Stomach (tissue), 9 donors: ENCODE data around the gene CEP152. TPM values are rescaled to one million over a fixed set of nuclear protein-coding genes. Genes with fewer than 3 reads are reported as not detected.
A peak's percentile ranks its signal among the peaks of the same experiment; 100 is the strongest.
"Not testable (repeated sequence)": the region's sequence is repeated elsewhere in the genome, so short reads cannot be mapped to it uniquely, and the experiment has no call there.

Experiments used
- DNase-seq, 2 donors: peaks; one replicate each; pipeline versions ENCODE4 v3.0.0 to v3.0.0-alpha.2; 2013 to 2019
- H3K27ac ChIP-seq, 5 donors: fragments of 200-600 bp in 4 of 5; sonication (generic) in 4 of 5; one replicate each; pipeline ENCODE4 v1.5.1; 2013 to 2019; ENCODE audit warnings: mild to moderate bottlenecking in 1 of 5, moderate library complexity in 1 of 5
- H3K27me3 ChIP-seq, 3 donors: fragments of 200-600 bp; sonication (generic); one replicate each; pipeline ENCODE4 v1.5.1; 2017 to 2019; ENCODE audit warnings: mixed run types in 1 of 3
- H3K36me3 ChIP-seq, 4 donors: fragments of 200-600 bp; sonication (generic); 1 replicate in 3 of 4; 2 replicates in 1 of 4; pipeline ENCODE4 v1.5.1; 2016 to 2019
- H3K4me1 ChIP-seq, 4 donors: fragments of 200-600 bp; sonication (generic); one replicate each; pipeline ENCODE4 v1.5.1; 2016 to 2019
- H3K4me3 ChIP-seq, 4 donors: fragments of 200-600 bp; sonication (generic) in 3 of 4; one replicate each; pipeline ENCODE4 v1.5.1; 2016 to 2019; ENCODE audit warnings: mild to moderate bottlenecking in 1 of 4
- H3K9me3 ChIP-seq, 4 donors: fragments of 200-600 bp; sonication (generic); one replicate each; pipeline ENCODE4 v1.5.1; 2016 to 2019
- EP300 ChIP-seq: sonication (generic); formaldehyde crosslinking; IDR thresholded peaks from one replicate; pipeline ENCODE4 v1.6.1; 2017; ENCODE audit warnings: antibody characterized with exemption
- POLR2A ChIP-seq, 4 donors: fragments of 450-650 bp; IDR thresholded peaks; one replicate each; pipeline ENCODE4 v1.6.1; 2016; ENCODE audit warnings: antibody characterized with exemption in 4 of 4, control low read depth in 2 of 4, mild to moderate bottlenecking in 1 of 4, moderate library complexity in 1 of 4
- POLR2AphosphoS5 ChIP-seq, 3 donors: sonication (generic); formaldehyde crosslinking; IDR thresholded peaks; one replicate each; pipeline ENCODE4 v1.6.1; 2016; ENCODE audit warnings: antibody characterized with exemption in 3 of 3
- WGBS, 5 donors: extraction: QIAGEN DNeasy Blood & Tissue Kit in 3 of 5; methylation state at CpG; one replicate each; pipeline versions ENCODE4 v1.1.5 to v1.1.7; 2013 to 2018; 5-methylcytosine and 5-hydroxymethylcytosine counted together
- intact Hi-C: fragments of 100-400 bp; cut with DNase I; formaldehyde crosslinking; loops from one replicate; pipeline ENCODE4 v1.15.1; 2023; ENCODE audit warnings: low total_unique reads
- polyA plus RNA-seq, 3 donors: library from polyadenylated mRNA; stranded (reverse); fragments of 200-250 nt; gene quantifications; one replicate each; pipeline ENCODE4 v1.2.3, GENCODE V29; 2013
- total RNA-seq, 5 donors: library from RNA; depleted of rRNA; stranded (reverse); fragments of >200 nt; gene quantifications; one replicate each; pipeline versions ENCODE4 v1.1.0 to v1.2.3, GENCODE V29; 2014 to 2016
- TF ChIP-seq, protein P1 (sequence below), 7 experiments: fragments of 450-650 bp in 4 of 7; fragments of 200-600 bp in 3 of 7; sonication (generic) in 3 of 7; IDR thresholded peaks; one replicate each; pipeline ENCODE4 v1.5.1; 2016 to 2019; ENCODE audit warnings: antibody characterized with exemption in 7 of 7, control low read depth in 2 of 7, mild to moderate bottlenecking in 1 of 7
- donor health status: healthy with polysubstance abuse.
- donor health status: Bipolar disorder and iron deficiency.
- donor health status: healthy.

Gene CEP152
- total and polyA plus RNA-seq, 8 donors: 0.61 to 36.2 (median 10.0) TPM

DNA sequence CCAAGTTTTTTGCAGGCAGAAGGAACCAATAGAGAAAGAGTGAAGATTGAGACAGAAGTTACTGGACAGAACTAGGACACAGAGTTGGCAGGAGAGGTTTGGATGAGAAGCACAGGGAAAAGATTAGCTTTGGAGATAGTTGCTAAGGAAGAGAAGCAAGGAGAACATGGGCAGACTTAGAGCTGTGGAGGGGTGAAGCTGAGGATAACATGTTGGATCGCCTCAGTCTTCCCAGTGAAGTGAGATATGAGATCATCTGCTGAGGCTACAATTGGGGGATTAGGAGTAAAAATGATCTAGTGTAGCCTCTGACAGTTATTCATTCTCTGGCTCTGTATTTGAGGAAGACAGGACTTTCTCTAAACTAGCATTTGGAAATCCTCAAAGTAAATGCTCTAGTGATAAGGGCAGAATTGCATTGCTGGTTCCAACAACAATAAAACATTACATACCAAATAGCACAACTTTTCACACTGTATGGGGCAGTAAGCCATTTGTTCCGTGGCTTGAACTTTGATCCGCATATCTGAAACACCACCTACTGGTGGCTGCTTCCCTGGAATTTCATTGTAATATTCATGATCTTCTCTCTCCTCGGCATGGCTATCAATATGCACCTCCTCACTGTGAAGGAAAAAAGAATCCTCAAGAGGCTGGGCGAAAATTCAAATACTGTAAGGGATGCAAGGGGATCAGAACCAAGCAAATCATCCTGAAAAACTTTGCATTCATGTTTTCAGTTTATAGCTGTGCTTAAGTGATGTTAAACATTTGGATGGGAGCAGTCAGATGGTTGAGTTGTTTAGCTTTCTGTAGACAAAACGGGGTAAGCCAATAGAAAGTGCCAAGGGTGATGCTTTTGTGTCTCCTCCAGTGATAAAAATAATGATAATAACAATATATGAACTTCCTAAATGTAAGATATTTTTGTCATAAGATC lies 44.9 kb upstream of the CEP152 start:
- Histone ChIP-seq H3K9me3 (no peaks in the 10 kb centered on the region), H3K27ac (no peak overlapping the region), H3K4me3 (no peak overlapping the region), H3K27me3 (no peaks in the 10 kb centered on the region), H3K36me3 (no peaks in the 10 kb centered on the region), H3K4me1 (peaks cover 0 to 11% (median 4%) of the 10 kb centered on the region in 4 donors)
- 16 to 25% (median 22%) methylated on average over 6 of the region's 6 CpGs for WGBS, 5 donors
- DNase-seq: peak in 1 of 2 donors; percentile 79
- TF ChIP-seq EP300: no peak
- no peak for TF ChIP-seq POLR2A (IDR thresholded peaks at IDR 0.05)
- TF ChIP-seq, protein P1, sequence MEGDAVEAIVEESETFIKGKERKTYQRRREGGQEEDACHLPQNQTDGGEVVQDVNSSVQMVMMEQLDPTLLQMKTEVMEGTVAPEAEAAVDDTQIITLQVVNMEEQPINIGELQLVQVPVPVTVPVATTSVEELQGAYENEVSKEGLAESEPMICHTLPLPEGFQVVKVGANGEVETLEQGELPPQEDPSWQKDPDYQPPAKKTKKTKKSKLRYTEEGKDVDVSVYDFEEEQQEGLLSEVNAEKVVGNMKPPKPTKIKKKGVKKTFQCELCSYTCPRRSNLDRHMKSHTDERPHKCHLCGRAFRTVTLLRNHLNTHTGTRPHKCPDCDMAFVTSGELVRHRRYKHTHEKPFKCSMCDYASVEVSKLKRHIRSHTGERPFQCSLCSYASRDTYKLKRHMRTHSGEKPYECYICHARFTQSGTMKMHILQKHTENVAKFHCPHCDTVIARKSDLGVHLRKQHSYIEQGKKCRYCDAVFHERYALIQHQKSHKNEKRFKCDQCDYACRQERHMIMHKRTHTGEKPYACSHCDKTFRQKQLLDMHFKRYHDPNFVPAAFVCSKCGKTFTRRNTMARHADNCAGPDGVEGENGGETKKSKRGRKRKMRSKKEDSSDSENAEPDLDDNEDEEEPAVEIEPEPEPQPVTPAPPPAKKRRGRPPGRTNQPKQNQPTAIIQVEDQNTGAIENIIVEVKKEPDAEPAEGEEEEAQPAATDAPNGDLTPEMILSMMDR (IDR thresholded peaks at IDR 0.05): peak in 4 of 7 experiments; percentile 24 to 37 (median 28)
- intact Hi-C loops: no loop called here

DNA sequence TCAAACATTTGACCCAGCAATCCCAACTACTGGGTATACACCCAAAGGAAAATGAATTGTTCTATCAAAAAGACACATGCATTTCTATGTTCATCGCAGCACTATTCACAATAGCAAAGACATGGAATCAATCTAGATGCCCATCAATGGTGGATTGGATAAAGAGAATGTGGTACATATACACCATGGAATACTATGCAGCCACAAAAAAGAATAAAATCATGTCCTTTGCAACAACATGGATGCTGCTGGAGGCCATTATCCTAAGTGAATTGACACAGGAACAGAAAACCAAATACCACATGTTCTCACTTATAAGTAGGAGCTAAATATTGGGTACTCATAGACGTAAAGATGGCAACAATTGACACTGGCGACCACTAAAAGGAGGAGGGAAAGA lies 43.6 kb upstream of the CEP152 start:
- H3K4me3 ChIP-seq, H3K27ac ChIP-seq, H3K9me3 ChIP-seq, H3K27me3 ChIP-seq, DNase-seq, H3K36me3 ChIP-seq, intact Hi-C loops: not testable (repeated sequence)
- 97 to 100% (median 98%) methylated on average over 3 of the region's 3 CpGs for WGBS, 5 donors
- H3K4me1 ChIP-seq: peaks cover 0 to 11% (median 4%) of the 10 kb centered on the region in 4 donors

DNA sequence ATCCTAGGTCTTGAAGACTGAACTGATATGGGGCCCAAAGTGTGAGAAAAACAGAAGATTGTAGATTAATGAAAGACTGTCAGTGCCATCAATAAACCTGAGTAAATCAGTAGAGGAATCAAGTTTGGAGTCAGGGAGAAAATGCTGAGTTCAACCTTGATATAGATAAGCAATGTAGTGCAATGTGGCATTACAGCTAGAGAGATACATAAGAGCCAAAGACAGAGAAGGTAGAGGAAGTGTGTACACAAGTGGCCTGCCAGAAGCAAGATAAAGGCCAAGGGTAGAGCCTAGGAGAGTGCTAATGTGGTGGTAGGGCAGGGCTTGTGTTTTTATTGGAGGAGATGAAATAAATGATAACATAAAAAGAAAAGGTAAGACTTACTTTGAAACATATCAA lies 41.1 kb upstream of the CEP152 start:
- DNase-seq: no peak
- H3K4me3 ChIP-seq: no peak overlapping the region
- TF ChIP-seq, protein P1 (IDR thresholded peaks at IDR 0.05): no peak
- TF ChIP-seq EP300: no peak
- TF ChIP-seq POLR2AphosphoS5 (IDR thresholded peaks at IDR 0.05): no peak
- no peak for TF ChIP-seq POLR2A (IDR thresholded peaks at IDR 0.05)

DNA sequence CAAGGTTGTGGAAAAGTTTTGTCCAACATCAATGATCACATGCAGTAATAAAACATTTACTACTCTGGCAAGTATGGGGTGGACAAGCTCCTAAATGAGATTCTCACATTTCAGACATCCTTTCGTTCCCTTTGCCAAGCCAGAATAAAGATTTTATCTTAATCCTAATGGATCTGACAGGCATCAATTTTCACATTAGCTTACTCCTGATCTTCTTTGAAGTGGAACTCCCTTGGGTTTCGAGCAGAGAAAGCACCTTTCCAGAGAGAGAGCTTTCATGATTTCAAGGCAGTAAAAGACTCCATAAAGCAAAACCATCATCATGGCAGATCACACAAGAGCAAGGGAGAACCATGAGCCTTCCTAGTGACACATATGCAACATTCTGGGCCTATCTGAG lies 39.8 kb upstream of the CEP152 start:
- TF ChIP-seq POLR2A (IDR thresholded peaks at IDR 0.05) (no peak), EP300 (no peak), POLR2AphosphoS5 (IDR thresholded peaks at IDR 0.05) (no peak)
- TF ChIP-seq, protein P1 (IDR thresholded peaks at IDR 0.05): no peak
- no peaks in the 10 kb centered on the region for H3K9me3 ChIP-seq
- H3K4me3 ChIP-seq: no peak overlapping the region
- 75 to 86% (median 79%) methylated on average over 2 of the region's 2 CpGs for WGBS, 5 donors
- H3K4me1 ChIP-seq: peaks cover 0 to 5% (median 1%) of the 10 kb centered on the region in 4 donors
- H3K27ac ChIP-seq: no peak overlapping the region
- intact Hi-C loops: no loop called here
- DNase-seq: no peak
- no peaks in the 10 kb centered on the region for H3K36me3 ChIP-seq
- H3K27me3 ChIP-seq: no peaks in the 10 kb centered on the region

More for the DNA sequence above, 41.1 kb upstream of the CEP152 start:
- Histone ChIP-seq H3K27ac (no peak overlapping the region), H3K36me3 (no peaks in the 10 kb centered on the region), H3K4me1 (peaks cover 0 to 11% (median 4%) of the 10 kb centered on the region in 4 donors), H3K9me3 (no peaks in the 10 kb centered on the region), H3K27me3 (no peaks in the 10 kb centered on the region)
- intact Hi-C loops: no loop called here

DNA sequence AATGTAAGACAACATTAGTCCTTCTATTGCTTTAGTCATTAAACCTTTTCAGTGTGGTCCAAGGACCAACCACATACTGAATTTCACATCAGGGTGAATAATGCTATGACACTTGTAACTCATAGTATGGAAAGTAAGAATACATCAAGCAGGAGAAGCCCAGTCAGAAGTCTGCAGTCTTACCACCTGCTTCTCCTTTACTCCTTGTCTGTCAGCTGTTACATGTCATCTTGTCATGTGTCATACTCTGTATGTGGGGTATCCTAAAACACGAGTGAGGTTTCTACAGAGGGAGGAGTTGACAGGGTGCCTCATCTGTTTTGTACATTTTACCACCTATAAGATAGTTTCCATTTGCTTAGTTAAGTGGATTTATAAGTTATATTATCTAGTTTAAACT lies 34.3 kb upstream of the CEP152 start:
- intact Hi-C loops: no loop called here
- Histone ChIP-seq H3K27ac (no peak overlapping the region), H3K36me3 (no peaks in the 10 kb centered on the region), H3K27me3 (no peaks in the 10 kb centered on the region), H3K4me1 (no peaks in the 10 kb centered on the region), H3K9me3 (no peaks in the 10 kb centered on the region), H3K4me3 (no peak overlapping the region)
- WGBS, 5 donors: 59 to 75% (median 71%) methylated on average over 1 of the region's 1 CpG
- DNase-seq: no peak
- TF ChIP-seq POLR2A (IDR thresholded peaks at IDR 0.05): no peak
- TF ChIP-seq, protein P1 (IDR thresholded peaks at IDR 0.05): no peak
- no peak for TF ChIP-seq EP300
- TF ChIP-seq POLR2AphosphoS5 (IDR thresholded peaks at IDR 0.05): no peak
